GM21423 (cell line): ENCODE data around the gene UNC13B.
"Not testable (repeated sequence)": the region's sequence is repeated elsewhere in the genome, so short reads cannot be mapped to it uniquely, and the experiment has no call there.

ENCODE experiments used
- ATAC-seq: cut with Tn5 transposase; IDR thresholded peaks from one replicate; pipeline ENCODE4 v1.9.1; 2021; ENCODE audit warnings: mild to moderate bottlenecking, moderate library complexity; ENCODE audit not compliant: unreplicated experiment

The UNC13B gene

GRCh38 chr9:35161713-35162604, at the start of gene UNC13B:
Gene UNC13B, plus strand, starts transcription at chr9:35162009. Its CDS starts 275 bp downstream, at chr9:35162284.
- peak; percentile 50 for ATAC-seq

GRCh38 chr9:35112257-35113020, 49.4 kb upstream of the UNC13B start:
- ATAC-seq: no peak

- no peak for ATAC-seq
Observed at GRCh38 chr9:35114113-35114839, 47.5 kb upstream of the UNC13B start.

GRCh38 chr9:35114840-35115628, 46.8 kb upstream of the UNC13B start:
- ATAC-seq: no peak

GRCh38 chr9:35115680-35116538, 45.9 kb upstream of the UNC13B start, which contains the start of gene ATOSB:
Gene ATOSB, minus strand, starts transcription at chr9:35115862. Its CDS starts 7,588 bp downstream, at chr9:35108274.
- ATAC-seq: peak; percentile 54

GRCh38 chr9:35116539-35116897, 45.3 kb upstream of the UNC13B start:
- no peak for ATAC-seq

- ATAC-seq: peak; percentile 45
Observed at GRCh38 chr9:35116898-35117551, 44.8 kb upstream of the UNC13B start.

- ATAC-seq: no peak
Observed at GRCh38 chr9:35134920-35135319, 26.9 kb upstream of the UNC13B start.

GRCh38 chr9:35135988-35136387, 25.8 kb upstream of the UNC13B start:
- no peak for ATAC-seq

- no peak for ATAC-seq
Observed at GRCh38 chr9:35136866-35137265, 24.9 kb upstream of the UNC13B start.

GRCh38 chr9:35140093-35140492, 21.7 kb upstream of the UNC13B start:
- ATAC-seq: no peak

- ATAC-seq: no peak
Observed at GRCh38 chr9:35142037-35142436, 19.8 kb upstream of the UNC13B start.

GRCh38 chr9:35147941-35148563, 13.8 kb upstream of the UNC13B start:
- not testable (repeated sequence) for ATAC-seq

- ATAC-seq: no peak
Observed at GRCh38 chr9:35152926-35153325, 8.9 kb upstream of the UNC13B start.

- ATAC-seq: no peak
Observed at GRCh38 chr9:35156781-35157180, 5.0 kb upstream of the UNC13B start.

GRCh38 chr9:35157836-35158235, 4.0 kb upstream of the UNC13B start:
- not testable (repeated sequence) for ATAC-seq

GRCh38 chr9:35158501-35159280, 3.1 kb upstream of the UNC13B start:
- no peak for ATAC-seq
